GM18519 (cell line): ENCODE data around the gene PEMT.

Source experiments
- ATAC-seq: cut with Tn5 transposase; IDR thresholded peaks from one replicate; pipeline ENCODE4 v1.9.1; 2021; ENCODE audit warnings: mild to moderate bottlenecking, moderate library complexity; ENCODE audit not compliant: unreplicated experiment, low FRiP score

The PEMT gene

DNA sequence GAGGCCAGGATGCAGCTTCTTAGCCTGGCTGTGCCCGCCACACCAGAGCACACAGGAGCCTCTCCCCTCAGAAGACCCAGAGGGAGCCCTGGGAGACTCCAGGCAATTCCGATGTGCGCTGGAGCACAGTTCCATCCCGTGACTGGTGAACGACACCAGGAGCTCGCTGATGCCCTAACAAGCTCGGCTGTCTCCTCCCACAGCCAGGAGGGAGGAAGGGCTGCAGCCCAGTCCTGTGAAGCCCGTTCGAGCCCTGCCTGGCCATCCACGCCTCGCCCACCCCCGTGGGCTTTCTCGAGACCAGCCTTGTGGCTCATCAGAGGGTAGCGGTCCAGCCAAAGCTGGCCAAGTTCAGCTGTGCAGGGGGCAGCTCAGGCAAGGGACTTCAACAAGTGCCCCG is 73.5 kb downstream of the PEMT start:
- no peak for ATAC-seq

DNA sequence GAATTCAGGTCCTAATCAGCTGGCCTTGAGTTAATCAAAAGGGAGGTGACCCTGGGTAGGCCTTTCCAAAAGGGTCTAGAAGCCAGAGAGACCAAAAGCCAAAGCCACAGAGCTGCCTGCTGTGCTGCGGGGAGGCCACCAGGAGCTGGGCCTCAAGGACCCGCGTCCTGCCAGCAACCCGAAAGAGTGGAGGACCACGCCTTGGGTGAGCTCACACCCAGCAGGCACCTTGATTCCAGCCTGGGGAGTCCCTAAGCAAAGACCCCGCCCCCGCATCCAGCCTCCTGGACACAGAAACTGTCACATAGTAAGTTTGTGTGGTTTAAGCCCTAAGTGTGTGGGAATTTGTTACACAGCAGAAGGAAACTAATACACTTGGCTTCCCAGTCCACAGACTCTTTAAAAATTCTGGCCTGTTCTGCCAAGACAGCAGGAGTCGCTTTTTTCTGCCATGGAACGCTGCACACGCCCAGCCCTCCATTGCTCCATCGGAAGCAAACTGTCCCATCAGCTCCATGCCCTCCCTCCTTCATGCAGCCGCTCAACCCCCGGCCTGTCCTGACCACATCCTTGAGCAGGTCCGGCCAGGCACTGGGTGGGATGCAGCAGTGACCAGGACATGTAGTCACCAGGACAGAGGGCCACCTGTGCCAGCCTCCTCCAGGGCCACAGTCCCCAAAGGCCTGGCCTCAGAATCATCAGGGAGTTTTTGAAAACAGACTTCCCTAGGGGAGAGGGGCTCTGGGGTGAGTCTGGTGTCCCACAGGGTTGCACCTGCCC is 74.4 kb downstream of the PEMT start:
- no peak for ATAC-seq

GRCh38 chr17:17515934-17516930 is 75.3 kb downstream of the PEMT start:
- ATAC-seq, result no peak

- ATAC-seq, result no peak
Observed at GRCh38 chr17:17514993-17515933, 76.2 kb downstream of the PEMT start.

GRCh38 chr17:17514361-17514992 is 77.0 kb downstream of the PEMT start:
- no peak for ATAC-seq

GRCh38 chr17:17513626-17514025 is 77.9 kb downstream of the PEMT start:
- no peak for ATAC-seq

DNA sequence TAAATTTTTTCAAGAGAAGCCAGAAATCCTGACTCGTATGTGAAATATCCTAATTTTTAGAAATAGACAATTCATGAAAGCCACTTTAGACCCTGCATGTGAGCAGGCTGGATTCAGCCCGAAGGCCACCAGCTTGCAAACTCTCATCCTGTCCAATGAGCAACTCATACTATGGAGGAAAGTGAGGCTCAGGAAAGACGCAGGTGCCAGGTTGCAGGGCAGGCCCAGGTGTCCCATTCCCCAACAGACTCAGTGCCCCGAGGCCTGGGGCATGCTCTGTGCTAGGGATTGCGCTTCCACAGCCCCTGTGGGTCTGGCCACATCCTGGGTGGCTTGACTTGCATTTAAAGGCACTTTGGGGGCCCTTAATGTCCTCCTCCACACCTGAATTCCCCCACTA is 78.6 kb downstream of the PEMT start:
- no peak for ATAC-seq

DNA sequence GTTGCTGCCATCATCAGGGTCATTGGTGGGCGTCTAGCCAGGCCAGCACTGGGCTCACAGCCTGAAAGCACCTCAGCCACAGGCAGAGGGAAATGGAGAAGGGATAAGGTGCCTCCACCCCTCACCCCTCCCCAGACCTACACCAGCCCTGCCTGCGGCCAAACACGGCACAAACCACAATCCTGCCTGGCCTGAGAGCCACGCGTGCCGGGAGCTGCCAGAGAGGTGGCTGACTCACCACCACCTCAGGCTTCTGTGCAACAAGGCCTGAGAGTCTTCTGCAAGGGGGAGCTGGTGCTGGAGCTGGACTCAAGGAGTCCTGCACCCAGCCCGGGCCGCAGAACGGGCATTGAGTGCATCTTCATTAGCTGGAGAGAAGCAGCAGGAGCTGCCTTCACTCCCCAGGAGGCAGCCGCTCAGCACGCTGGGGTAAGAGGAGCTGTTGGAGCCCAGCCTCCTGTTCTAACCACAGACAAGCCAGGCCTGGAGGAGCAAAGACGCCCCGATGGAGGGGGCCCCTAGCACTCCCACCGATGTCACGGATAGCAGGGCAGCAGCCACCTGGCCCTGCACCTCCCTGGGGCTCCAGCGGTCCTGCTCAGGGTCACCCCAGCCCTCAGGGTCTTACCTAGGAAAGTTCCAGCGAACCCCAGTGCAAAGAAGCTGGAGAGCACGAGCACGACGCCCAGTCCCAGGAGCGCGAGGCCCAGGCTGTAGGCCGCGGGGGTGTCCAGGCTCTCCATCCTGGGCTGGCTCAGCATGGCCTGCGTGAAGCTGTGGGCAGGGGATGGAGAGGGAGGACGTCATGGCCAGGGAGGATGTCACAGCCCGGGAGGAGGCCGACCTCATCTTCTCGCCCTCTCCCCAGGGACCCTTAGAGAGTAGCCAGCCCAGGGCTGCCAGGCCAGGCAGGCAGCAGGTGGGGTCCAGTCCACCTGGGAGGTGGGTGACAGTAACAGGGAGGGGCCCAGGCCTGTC is 79.3 kb downstream of the PEMT start:
- no peak for ATAC-seq

GRCh38 chr17:17511293-17511741 is 80.2 kb downstream of the PEMT start:
- ATAC-seq, result no peak

DNA sequence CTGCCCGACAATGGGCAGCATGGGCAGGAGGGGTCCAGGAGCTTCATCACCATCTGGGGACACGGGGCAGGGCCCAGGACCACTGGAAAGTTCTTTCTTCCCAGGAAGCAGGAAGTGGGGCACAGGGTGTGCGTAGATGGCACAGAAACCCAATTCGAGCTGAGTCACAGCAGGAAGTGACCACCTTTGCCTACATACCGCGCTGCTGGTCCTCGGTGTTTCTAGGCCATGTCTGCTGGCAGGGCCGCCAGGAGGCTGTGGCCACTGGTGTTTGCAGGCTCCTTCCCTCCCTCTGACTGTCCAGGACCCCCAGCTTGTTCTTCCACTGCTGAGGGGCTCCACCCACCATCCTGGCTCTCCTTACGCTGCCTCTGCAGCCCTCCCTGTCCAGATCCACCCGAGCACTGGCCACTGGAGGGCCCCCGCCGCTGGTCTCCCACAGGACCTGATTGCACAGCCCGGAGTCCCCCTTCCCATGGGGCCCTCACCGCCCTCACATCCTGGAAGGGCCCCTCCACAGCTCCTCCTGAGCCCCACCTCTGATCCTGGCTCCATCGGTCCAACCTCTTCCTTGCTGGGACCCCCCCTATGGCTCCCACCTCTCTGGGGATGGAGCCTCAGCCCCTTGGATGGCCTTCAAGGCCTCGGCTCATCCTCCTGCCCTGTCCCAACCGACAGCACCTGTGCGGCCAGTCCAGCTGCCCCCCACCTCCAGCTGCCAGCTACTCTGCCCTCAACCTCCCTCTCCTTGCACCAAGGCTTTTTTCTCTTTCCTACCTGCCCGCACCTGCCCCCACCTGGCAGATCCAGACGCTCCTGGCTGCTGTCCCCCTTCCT is 80.8 kb downstream of the PEMT start:
- ATAC-seq, result no peak

DNA sequence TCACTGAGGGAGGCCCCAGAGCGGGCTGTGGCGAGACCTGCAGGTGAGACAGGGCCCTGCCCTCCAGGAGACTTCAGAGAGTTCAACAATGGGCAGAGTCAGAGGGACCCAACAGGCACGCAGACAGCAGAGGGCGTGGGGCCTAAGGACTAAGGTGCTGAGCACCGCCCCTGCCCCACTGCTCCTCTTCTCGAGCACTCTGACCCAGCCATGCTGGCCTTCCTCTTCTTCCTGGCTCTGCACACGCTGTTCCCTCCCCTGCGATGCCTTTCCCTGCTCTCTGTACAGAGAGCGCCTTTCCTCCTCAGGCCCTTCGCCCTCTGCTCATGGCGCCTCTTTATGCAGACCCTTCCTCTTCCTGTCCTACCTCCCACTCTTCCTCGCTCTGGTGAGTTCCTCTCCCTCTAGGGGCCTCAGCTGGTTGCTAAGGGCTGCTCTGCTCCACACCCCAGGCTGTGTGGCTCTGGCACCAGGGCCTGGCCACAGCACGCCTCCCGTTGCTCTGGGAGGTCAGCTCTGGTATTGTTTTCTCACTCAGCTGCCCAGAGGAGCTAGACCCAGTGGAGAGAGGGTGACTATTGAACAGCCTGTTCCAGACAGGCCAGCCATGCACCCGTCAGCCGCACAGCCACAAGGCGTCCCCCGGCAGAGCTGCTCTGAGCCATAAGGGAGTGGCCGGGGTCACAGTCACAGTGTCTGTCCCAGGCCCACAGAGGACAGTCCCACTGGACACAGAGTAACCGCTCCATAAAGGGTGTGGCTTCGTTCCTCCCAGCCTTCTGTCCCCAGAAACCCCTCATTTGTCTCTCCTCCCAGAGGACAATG is 81.7 kb downstream of the PEMT start:
- no peak for ATAC-seq

- ATAC-seq, result no peak
Observed at GRCh38 chr17:17508646-17509591, 82.6 kb downstream of the PEMT start.

DNA sequence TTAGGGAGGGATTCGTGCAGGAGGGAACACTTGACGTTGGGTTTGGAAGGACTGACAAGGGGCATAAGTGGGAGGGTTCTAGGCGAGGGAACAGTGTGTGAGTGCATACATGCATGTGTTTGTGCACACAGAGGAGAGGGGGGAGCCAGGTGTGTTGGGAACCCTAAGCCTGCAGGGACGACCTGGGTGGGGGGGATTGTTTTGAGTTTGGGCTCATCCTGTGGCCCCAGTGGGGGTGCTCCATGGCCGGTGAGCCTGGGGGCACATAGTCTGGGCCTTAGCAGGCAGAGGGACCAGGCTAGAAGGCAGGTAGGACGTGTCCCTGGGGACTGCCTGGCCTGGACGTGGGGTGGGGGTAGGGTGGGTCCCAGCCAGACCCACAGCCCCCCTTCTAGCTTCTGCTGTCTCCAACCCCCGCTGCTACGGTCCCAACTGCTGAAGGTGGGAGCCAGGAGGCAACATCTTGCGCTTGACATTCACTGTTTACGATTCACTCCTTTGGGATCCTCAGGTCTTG is 83.4 kb downstream of the PEMT start:
- no peak for ATAC-seq

- no peak for ATAC-seq
Observed at GRCh38 chr17:17507465-17508011, 84.0 kb downstream of the PEMT start.

DNA sequence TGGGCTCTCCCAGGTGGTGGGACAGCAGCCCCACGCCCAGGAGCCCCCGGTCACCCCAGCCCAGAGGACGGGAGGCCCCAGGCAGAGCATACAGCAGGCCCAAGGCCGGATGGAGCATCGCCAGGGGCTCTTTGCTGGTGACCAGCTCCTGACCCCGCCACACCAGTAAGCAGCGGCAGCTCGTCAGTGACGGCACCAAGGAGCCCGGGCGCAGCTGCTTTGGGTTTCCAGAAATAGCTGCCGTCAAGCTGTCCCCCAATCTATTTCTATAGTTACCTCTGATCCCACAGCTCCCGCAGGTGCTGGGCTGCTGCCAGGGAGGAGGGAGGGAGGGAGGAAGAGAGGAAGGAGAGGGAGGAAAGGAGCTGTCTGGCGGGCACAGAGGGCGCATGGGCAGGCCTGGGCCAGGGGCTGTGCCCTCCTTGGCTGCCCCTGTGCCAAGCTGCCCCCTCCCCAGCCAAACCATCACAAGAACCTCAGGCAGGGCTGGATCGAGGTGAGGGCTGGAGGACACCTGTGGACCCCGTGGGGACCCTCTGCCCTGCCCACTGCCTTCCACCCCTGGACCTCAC is 84.5 kb downstream of the PEMT start:
- ATAC-seq, result no peak
